Spleen (tissue), 11 donors: ENCODE data around the gene ATXN1. TPM values are rescaled to one million over a fixed set of nuclear protein-coding genes. Genes with fewer than 3 reads are reported as not detected.

Experiments used
- DNase-seq: peaks from one replicate; pipeline ENCODE4 v3.0.0-alpha.2; 2020
- H3K27ac ChIP-seq, 8 donors: fragments of 200-600 bp; sonication (generic) in 7 of 8; 1 replicate in 4 of 8; 2 replicates in 4 of 8; pipeline versions ENCODE4 v1.5.0 to v1.8.0; 2016 to 2021; ENCODE audit warnings: inconsistent platforms in 4 of 8, mild to moderate bottlenecking in 4 of 8, moderate library complexity in 1 of 8
- H3K27me3 ChIP-seq, 7 donors: fragments of 200-600 bp; sonication (generic) in 6 of 7; replicated peaks in 1 of 7; 1 replicate in 4 of 7; 2 replicates in 3 of 7; pipeline versions ENCODE4 v1.5.0 to v1.8.0; 2016 to 2021; ENCODE audit warnings: inconsistent platforms in 3 of 7, mild to moderate bottlenecking in 1 of 7
- H3K36me3 ChIP-seq, 6 donors: fragments of 200-600 bp; sonication (generic) in 5 of 6; 1 replicate in 4 of 6; 2 replicates in 2 of 6; pipeline versions ENCODE4 v1.5.0 to v1.8.0; 2016 to 2021; ENCODE audit warnings: inconsistent platforms in 2 of 6
- H3K4me1 ChIP-seq, 6 donors: fragments of 200-600 bp; sonication (generic) in 5 of 6; 1 replicate in 3 of 6; 2 replicates in 3 of 6; pipeline versions ENCODE4 v1.5.0 to v1.8.0; 2016 to 2021; ENCODE audit warnings: inconsistent platforms in 3 of 6
- H3K4me3 ChIP-seq, 8 donors: fragments of 200-600 bp; sonication (generic) in 7 of 8; 1 replicate in 4 of 8; 2 replicates in 4 of 8; pipeline versions ENCODE4 v1.5.0 to v1.8.0; 2016 to 2021; ENCODE audit warnings: inconsistent platforms in 4 of 8, mild to moderate bottlenecking in 4 of 8, moderate library complexity in 2 of 8
- H3K9me3 ChIP-seq, 8 donors: fragments of 200-600 bp; sonication (generic) in 7 of 8; 1 replicate in 4 of 8; 2 replicates in 4 of 8; pipeline versions ENCODE4 v1.5.0 to v1.8.0; 2016 to 2021; ENCODE audit warnings: inconsistent platforms in 4 of 8
- POLR2A ChIP-seq, 3 donors: fragments of 450-650 bp; IDR thresholded peaks; one replicate each; pipeline ENCODE4 v1.5.1; 2017; ENCODE audit warnings: antibody characterized with exemption in 3 of 3, mild to moderate bottlenecking in 1 of 3
- POLR2AphosphoS5 ChIP-seq, 3 donors: sonication (generic); formaldehyde crosslinking; IDR thresholded peaks; one replicate each; pipeline ENCODE4 v1.5.1; 2017; ENCODE audit warnings: antibody characterized with exemption in 3 of 3
- WGBS, 5 donors: extraction: QIAGEN DNeasy Blood & Tissue Kit in 3 of 5; methylation state at CpG; one replicate each; pipeline versions ENCODE4 v1.1.5 to v1.1.7; 2013 to 2018; 5-methylcytosine and 5-hydroxymethylcytosine counted together
- intact Hi-C: fragments of 100-400 bp; cut with DNase I; formaldehyde crosslinking; loops from one replicate; pipeline ENCODE4 v1.15.0; 2023; ENCODE audit warnings: low total_unique reads
- polyA plus RNA-seq, 3 donors: library from polyadenylated mRNA; stranded (reverse); fragments of 200-250 nt; gene quantifications; one replicate each; pipeline ENCODE4 v1.2.1, GENCODE V29; 2013
- total RNA-seq, 7 donors: library from RNA; depleted of rRNA in 3 of 7; stranded (reverse); fragments of >200 nt in 3 of 7; fragmentation: NEBNext Ultra II Directional in 4 of 7; extraction: Animal tissue kit (Norgen Biotek cat#: 25700) in 4 of 7; gene quantifications; one replicate each; pipeline versions ENCODE4 v1.1.0 to v1.2.1, GENCODE V29; 2016 to 2021
- TF ChIP-seq, protein P1 (sequence below), 11 experiments: fragments of 200-600 bp in 7 of 11; fragments of 450-650 bp in 4 of 11; sonication (generic) in 4 of 11; IDR thresholded peaks in 8 of 11; conservative IDR thresholded peaks in 3 of 11; 1 replicate in 7 of 11; 2 replicates in 4 of 11; pipeline versions ENCODE4 v1.4.0 to v1.8.0; 2016 to 2021; ENCODE audit warnings: antibody characterized with exemption in 11 of 11, inconsistent platforms in 4 of 11, mild to moderate bottlenecking in 1 of 11
- donor health status: healthy with polysubstance abuse.
- donor health status: DM: no; HTN: no; CAD: no; lungs with moderate emphysema.
- donor health status: DM: no; HTN: no; CAD: no.
- donor health status: Bipolar disorder and iron deficiency.
- donor health status: healthy.
- donor health status: DM: no; HTN: no; CAD: no.
- donor health status: DM: yes; HTN: yes; CAD: no.

The ATXN1 gene
- total and polyA plus RNA-seq, 10 donors: 3.5 to 123 (median 73.9) TPM

DNA sequence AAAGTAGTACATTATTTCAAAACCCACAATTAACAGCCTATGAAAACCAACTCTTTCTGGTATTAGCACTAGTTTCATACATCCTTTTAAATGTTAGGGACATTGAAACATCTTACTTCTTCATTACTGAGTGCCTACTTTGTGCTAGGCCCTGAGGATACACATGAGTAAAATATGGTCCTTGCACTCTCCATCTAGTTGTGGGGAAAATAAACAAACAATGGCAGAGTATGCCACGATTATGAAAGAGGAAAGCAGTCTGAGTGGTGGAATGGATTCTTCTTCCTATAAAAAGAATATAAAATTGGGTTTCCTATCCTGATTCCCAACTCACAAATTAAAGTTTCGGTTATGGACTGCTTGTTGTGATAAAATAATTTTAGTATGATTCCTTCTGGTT is 84.9 kb downstream of the ATXN1 start:
- intact Hi-C loops: no loop called here
- H3K4me1 ChIP-seq: peaks cover 0 to 72% (median 13%) of the 10 kb centered on the region in 6 donors
- no peak overlapping the region for H3K27ac ChIP-seq
- H3K27me3 ChIP-seq: no peaks in the 10 kb centered on the region
- TF ChIP-seq POLR2A (IDR thresholded peaks at IDR 0.05): no peak
- TF ChIP-seq, protein P1, sequence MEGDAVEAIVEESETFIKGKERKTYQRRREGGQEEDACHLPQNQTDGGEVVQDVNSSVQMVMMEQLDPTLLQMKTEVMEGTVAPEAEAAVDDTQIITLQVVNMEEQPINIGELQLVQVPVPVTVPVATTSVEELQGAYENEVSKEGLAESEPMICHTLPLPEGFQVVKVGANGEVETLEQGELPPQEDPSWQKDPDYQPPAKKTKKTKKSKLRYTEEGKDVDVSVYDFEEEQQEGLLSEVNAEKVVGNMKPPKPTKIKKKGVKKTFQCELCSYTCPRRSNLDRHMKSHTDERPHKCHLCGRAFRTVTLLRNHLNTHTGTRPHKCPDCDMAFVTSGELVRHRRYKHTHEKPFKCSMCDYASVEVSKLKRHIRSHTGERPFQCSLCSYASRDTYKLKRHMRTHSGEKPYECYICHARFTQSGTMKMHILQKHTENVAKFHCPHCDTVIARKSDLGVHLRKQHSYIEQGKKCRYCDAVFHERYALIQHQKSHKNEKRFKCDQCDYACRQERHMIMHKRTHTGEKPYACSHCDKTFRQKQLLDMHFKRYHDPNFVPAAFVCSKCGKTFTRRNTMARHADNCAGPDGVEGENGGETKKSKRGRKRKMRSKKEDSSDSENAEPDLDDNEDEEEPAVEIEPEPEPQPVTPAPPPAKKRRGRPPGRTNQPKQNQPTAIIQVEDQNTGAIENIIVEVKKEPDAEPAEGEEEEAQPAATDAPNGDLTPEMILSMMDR (IDR thresholded peaks at IDR 0.05 in 8 of 11, conservative IDR thresholded peaks at IDR 0.05 in 3 of 11): no peak
- no peak for TF ChIP-seq POLR2AphosphoS5 (IDR thresholded peaks at IDR 0.05)
- H3K36me3 ChIP-seq: peaks cover 0 to 10% (median 0%) of the 10 kb centered on the region in 6 donors
- H3K9me3 ChIP-seq: no peaks in the 10 kb centered on the region
- no peak for DNase-seq
- no peak overlapping the region for H3K4me3 ChIP-seq
- WGBS, 5 donors: 76 to 90% (median 87%) methylated on average over 2 of the region's 2 CpGs

- Histone ChIP-seq H3K27me3 (no peaks in the 10 kb centered on the region), H3K27ac (peak overlapping the region in 2 of 8 donors; percentile 8 to 21)
Measured at GRCh38 chr6:16674801-16675392, 86.4 kb downstream of the ATXN1 start.

GRCh38 chr6:16673011-16673797 is 88.1 kb downstream of the ATXN1 start:
- Histone ChIP-seq H3K4me3 (no peak overlapping the region), H3K27ac (no peak overlapping the region), H3K36me3 (peaks cover 0 to 10% (median 0%) of the 10 kb centered on the region in 6 donors), H3K9me3 (no peaks in the 10 kb centered on the region), H3K27me3 (no peaks in the 10 kb centered on the region), H3K4me1 (peaks cover 15 to 89% (median 40%) of the 10 kb centered on the region in 6 donors)
- intact Hi-C loops: no loop called here
- TF ChIP-seq POLR2AphosphoS5 (IDR thresholded peaks at IDR 0.05) (no peak), POLR2A (IDR thresholded peaks at IDR 0.05) (no peak)
- TF ChIP-seq, protein P1 (IDR thresholded peaks at IDR 0.05 in 8 of 11, conservative IDR thresholded peaks at IDR 0.05 in 3 of 11): no peak
- 83 to 91% (median 87%) methylated on average over 9 of the region's 9 CpGs for WGBS, 5 donors
- DNase-seq: no peak

More at GRCh38 chr6:16674801-16675392, 86.4 kb downstream of the ATXN1 start:
- Histone ChIP-seq H3K4me1 (peaks cover 11 to 72% (median 25%) of the 10 kb centered on the region in 6 donors), H3K9me3 (no peaks in the 10 kb centered on the region), H3K4me3 (no peak overlapping the region), H3K36me3 (peaks cover 0 to 10% (median 0%) of the 10 kb centered on the region in 6 donors)
- no peak for DNase-seq
- TF ChIP-seq POLR2AphosphoS5 (IDR thresholded peaks at IDR 0.05) (no peak), POLR2A (IDR thresholded peaks at IDR 0.05) (no peak)
- TF ChIP-seq, protein P1 (IDR thresholded peaks at IDR 0.05 in 8 of 11, conservative IDR thresholded peaks at IDR 0.05 in 3 of 11): no peak
- intact Hi-C loops: no loop called here
- WGBS, 5 donors: 83 to 91% (median 86%) methylated on average over 4 of the region's 4 CpGs
